Measurements from ENCODE around the gene TIMM50. TPM values are rescaled to one million over a fixed set of nuclear protein-coding genes. Genes with fewer than 3 reads are reported as not detected.

The TIMM50 gene
- polyA plus RNA-seq (2012; rRNA removed) = 83.8 and 98.1 TPM in 2 replicates
- polyA plus RNA-seq (2012; cell fraction: cytosol; rRNA removed) = 54.4 and 65.3 TPM in 2 replicates
- polyA plus RNA-seq (2012; cell fraction: nucleus; rRNA removed) = 108 and 156 TPM in 2 replicates

DNA sequence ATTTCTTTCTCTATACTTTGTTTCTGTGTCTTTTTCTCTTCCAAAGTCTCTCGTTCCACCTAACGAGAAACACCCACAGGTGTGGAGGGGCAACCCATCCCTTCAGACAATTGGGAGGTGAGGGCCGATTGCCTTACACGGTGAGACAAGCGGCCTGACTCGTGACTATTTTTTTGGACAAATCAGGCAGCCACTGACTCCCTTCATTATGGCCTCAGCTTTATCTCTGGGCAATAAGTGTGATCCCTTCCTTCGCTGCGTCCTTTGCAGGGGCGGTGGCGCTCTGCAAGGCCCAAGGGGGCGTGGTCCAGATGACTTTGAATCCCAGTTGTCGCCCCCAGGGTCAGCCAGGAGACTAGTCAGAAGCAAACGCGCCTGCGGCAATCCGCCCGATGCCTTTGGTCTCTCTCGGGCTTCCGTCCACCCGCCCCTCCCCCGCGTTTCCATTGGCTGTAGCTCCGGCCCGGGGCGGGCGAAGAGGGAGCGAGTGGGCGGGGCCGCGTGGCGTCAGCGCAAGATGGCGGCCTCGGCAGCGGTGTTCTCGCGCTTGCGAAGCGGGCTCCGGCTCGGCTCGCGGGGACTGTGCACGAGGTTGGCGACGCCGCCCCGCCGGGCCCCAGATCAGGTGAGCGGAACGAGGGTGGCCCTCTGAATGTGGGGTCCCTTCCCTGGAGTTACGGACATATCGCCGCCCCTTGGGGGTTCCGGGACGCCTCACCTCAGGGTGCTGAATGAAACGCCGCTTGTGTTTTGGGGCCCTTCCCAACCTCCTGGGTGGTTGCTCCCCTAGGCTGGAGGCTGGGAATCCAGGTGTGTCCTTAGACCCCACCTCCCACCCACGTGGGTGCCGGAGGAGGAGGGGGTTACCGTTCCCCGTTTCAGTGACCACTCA is at the start of gene TIMM50:
Gene TIMM50 (plus strand): TSS at position 502 of the 892 bp plus-strand sequence. CDS start 16 bp downstream, at position 518.
- peaks cover 18% of the 10 kb centered on the region in 2 experiments for H3K36me3 ChIP-seq (replicated peaks in 1 of 2; ENCODE audit: control insufficient read depth in 1 of 2, insufficient read depth in 2 of 2, low read length in 1 of 2)
- H3K9ac ChIP-seq = peak within 1 kb of the TSS; percentile 96
- CTCF ChIA-PET = interaction anchor here (0.8 to 1.3 kb wide), 4 partner anchors 17 to 52 kb away, joined by 3 to 8 read pairs (median 4); partner anchors contain the start of genes DLL3 and EID2B

DNA sequence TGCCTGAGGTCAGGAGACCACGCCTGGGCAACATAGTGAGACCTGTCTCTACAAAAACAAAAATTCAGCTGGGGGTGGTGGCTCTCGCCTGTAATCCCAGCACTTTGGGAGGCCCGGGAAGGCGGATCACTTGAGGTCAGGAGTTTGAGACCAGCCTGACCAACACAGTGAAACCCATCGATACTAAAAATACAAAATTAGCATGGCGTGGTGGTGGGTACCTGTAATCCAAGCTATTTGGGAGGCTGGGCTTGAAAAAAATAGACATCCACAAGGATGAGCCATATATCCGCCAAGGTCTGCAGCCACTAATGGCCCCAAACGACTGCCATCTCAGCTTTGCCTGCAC is 48.0 kb upstream of the TIMM50 start:
- DNase-seq = no peak
- H3K36me3 ChIP-seq (replicated peaks in 1 of 2; ENCODE audit: control insufficient read depth in 1 of 2, insufficient read depth in 2 of 2, low read length in 1 of 2) = peaks cover 21 to 33% of the 10 kb centered on the region in 2 experiments
- no peak overlapping the region for H3K4me3 ChIP-seq (ENCODE audit: low read depth in 2 of 2, low read length in 1 of 2)
- peaks cover 67% of the 10 kb centered on the region for H3F3A ChIP-seq (replicated peaks; ENCODE audit: insufficient read depth)
- no peaks in the 10 kb centered on the region for H3K9me2 ChIP-seq
- peak overlapping the region in 1 of 2 experiments; percentile 92; a peak in 1 of 4 replicates for H3K27ac ChIP-seq (ENCODE audit: low read depth in 2 of 2, low read length in 1 of 2)
- ChIA-PET CTCF (interaction anchor here (0.9 to 1.2 kb wide), 5 partner anchors 8 to 36 kb away, joined by 3 to 4 read pairs (median 3); partner anchors contain the start of gene PLEKHG2), POLR2A (interaction anchor here (0.6 to 0.9 kb wide), 2 partner anchors 19 to 21 kb away, joined by 3 to 5 read pairs; no protein-coding TSS in a partner anchor)
- peaks cover 14% of the 10 kb centered on the region for H4K20me1 ChIP-seq (ENCODE audit: insufficient read depth)
- H3K4me1 ChIP-seq (ENCODE audit: control insufficient read depth in 1 of 2, insufficient read depth in 2 of 2, low read depth in 1 of 2, low read length in 1 of 2) = peaks cover 23 to 33% of the 10 kb centered on the region in 2 experiments; a peak in 3 of 4 replicates
- H3K9me3 ChIP-seq = no peaks in the 10 kb centered on the region
- H3K27me3 ChIP-seq (ENCODE audit: insufficient read depth) = no peaks in the 10 kb centered on the region
- H3K79me2 ChIP-seq (ENCODE audit: insufficient read depth) = peaks cover 25% of the 10 kb centered on the region
- H3K4me2 ChIP-seq = no peak overlapping the region
- 91% methylated on average over 8 of the region's 8 CpGs for WGBS (ENCODE audit: low lambda C conversion rate)
- no peak overlapping the region for H2AFZ ChIP-seq (ENCODE audit: low read depth)
- no peak overlapping the region for H3K9ac ChIP-seq
- TF ChIP-seq GATA2 (CRISPR knock-in tag; IDR thresholded peaks at IDR 0.05) (no peak), RXRA (IDR thresholded peaks at IDR 0.05; ENCODE audit: borderline replicate concordance, low read depth) (no peak), TEAD4 (IDR thresholded peaks at IDR 0.05; ENCODE audit: borderline replicate concordance, insufficient read depth) (no peak), FOXJ3 (CRISPR knock-in tag; IDR thresholded peaks at IDR 0.05) (no peak), MEF2A (IDR thresholded peaks at IDR 0.05; ENCODE audit: borderline replicate concordance, low read depth) (no peak), RAD21 (IDR thresholded peaks at IDR 0.05; ENCODE audit: low read length) (no peak), NRF1 (IDR thresholded peaks at IDR 0.05; ENCODE audit: low read depth, low read length) (no peak), MXI1 (IDR thresholded peaks at IDR 0.05; ENCODE audit: low read depth, low read length) (no peak)
- TF ChIP-seq, protein P1, sequence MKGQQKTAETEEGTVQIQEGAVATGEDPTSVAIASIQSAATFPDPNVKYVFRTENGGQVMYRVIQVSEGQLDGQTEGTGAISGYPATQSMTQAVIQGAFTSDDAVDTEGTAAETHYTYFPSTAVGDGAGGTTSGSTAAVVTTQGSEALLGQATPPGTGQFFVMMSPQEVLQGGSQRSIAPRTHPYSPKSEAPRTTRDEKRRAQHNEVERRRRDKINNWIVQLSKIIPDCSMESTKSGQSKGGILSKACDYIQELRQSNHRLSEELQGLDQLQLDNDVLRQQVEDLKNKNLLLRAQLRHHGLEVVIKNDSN (IDR thresholded peaks at IDR 0.05; ENCODE audit: borderline replicate concordance, low read depth) = no peak
- TF ChIP-seq, protein P2, sequence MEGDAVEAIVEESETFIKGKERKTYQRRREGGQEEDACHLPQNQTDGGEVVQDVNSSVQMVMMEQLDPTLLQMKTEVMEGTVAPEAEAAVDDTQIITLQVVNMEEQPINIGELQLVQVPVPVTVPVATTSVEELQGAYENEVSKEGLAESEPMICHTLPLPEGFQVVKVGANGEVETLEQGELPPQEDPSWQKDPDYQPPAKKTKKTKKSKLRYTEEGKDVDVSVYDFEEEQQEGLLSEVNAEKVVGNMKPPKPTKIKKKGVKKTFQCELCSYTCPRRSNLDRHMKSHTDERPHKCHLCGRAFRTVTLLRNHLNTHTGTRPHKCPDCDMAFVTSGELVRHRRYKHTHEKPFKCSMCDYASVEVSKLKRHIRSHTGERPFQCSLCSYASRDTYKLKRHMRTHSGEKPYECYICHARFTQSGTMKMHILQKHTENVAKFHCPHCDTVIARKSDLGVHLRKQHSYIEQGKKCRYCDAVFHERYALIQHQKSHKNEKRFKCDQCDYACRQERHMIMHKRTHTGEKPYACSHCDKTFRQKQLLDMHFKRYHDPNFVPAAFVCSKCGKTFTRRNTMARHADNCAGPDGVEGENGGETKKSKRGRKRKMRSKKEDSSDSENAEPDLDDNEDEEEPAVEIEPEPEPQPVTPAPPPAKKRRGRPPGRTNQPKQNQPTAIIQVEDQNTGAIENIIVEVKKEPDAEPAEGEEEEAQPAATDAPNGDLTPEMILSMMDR (IDR thresholded peaks at IDR 0.05) = no peak
- TF ChIP-seq, protein P3, sequence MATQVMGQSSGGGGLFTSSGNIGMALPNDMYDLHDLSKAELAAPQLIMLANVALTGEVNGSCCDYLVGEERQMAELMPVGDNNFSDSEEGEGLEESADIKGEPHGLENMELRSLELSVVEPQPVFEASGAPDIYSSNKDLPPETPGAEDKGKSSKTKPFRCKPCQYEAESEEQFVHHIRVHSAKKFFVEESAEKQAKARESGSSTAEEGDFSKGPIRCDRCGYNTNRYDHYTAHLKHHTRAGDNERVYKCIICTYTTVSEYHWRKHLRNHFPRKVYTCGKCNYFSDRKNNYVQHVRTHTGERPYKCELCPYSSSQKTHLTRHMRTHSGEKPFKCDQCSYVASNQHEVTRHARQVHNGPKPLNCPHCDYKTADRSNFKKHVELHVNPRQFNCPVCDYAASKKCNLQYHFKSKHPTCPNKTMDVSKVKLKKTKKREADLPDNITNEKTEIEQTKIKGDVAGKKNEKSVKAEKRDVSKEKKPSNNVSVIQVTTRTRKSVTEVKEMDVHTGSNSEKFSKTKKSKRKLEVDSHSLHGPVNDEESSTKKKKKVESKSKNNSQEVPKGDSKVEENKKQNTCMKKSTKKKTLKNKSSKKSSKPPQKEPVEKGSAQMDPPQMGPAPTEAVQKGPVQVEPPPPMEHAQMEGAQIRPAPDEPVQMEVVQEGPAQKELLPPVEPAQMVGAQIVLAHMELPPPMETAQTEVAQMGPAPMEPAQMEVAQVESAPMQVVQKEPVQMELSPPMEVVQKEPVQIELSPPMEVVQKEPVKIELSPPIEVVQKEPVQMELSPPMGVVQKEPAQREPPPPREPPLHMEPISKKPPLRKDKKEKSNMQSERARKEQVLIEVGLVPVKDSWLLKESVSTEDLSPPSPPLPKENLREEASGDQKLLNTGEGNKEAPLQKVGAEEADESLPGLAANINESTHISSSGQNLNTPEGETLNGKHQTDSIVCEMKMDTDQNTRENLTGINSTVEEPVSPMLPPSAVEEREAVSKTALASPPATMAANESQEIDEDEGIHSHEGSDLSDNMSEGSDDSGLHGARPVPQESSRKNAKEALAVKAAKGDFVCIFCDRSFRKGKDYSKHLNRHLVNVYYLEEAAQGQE (IDR thresholded peaks at IDR 0.05; ENCODE audit: low read depth, low read length) = no peak
- TF ChIP-seq, protein P4, sequence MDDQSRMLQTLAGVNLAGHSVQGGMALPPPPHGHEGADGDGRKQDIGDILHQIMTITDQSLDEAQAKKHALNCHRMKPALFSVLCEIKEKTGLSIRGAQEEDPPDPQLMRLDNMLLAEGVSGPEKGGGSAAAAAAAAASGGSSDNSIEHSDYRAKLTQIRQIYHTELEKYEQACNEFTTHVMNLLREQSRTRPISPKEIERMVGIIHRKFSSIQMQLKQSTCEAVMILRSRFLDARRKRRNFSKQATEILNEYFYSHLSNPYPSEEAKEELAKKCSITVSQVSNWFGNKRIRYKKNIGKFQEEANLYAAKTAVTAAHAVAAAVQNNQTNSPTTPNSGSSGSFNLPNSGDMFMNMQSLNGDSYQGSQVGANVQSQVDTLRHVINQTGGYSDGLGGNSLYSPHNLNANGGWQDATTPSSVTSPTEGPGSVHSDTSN (IDR thresholded peaks at IDR 0.05) = no peak

More for the DNA sequence above, at the start of gene TIMM50:
- Histone ChIP-seq H3K27ac (ENCODE audit: low read depth in 2 of 2, low read length in 1 of 2) (peak within 1 kb of the TSS; percentile 65 to 71), H3K4me2 (peak within 1 kb of the TSS; percentile 95), H2AFZ (ENCODE audit: low read depth) (peak within 1 kb of the TSS; percentile 93), H3F3A (replicated peaks; ENCODE audit: insufficient read depth) (peaks cover 22% of the 10 kb centered on the region), H3K79me2 (ENCODE audit: insufficient read depth) (peaks cover 33% of the 10 kb centered on the region), H3K9me3 (no peaks in the 10 kb centered on the region), H4K20me1 (ENCODE audit: insufficient read depth) (no peaks in the 10 kb centered on the region), H3K4me3 (ENCODE audit: low read depth in 2 of 2, low read length in 1 of 2) (peak within 1 kb of the TSS; percentile 94 to 95), H3K4me1 (ENCODE audit: control insufficient read depth in 1 of 2, insufficient read depth in 2 of 2, low read depth in 1 of 2, low read length in 1 of 2) (peaks cover 0 to 14% of the 10 kb centered on the region in 2 experiments; a peak in 1 of 4 replicates), H3K27me3 (ENCODE audit: insufficient read depth) (no peaks in the 10 kb centered on the region), H3K9me2 (no peaks in the 10 kb centered on the region)
- POLR2A ChIA-PET = interaction anchor here (0.5 kb wide), 1 partner anchor 45 kb away, joined by 3 read pairs; the partner anchor contains the start of gene RPS16
- DNase-seq = peak; percentile 96
- TF ChIP-seq ELF1 (IDR thresholded peaks at IDR 0.05) (peak; percentile 37; the same call in 1 of the 2 replicates), SIN3A (IDR thresholded peaks at IDR 0.05; ENCODE audit: borderline replicate concordance, low read depth, low read length) (peak; percentile 86; the same call in 1 of the 2 replicates), POLR2AphosphoS5 (IDR thresholded peaks at IDR 0.05; ENCODE audit: low read depth, low read length) (peak; percentile 67), TAF1 (IDR thresholded peaks at IDR 0.05; ENCODE audit: borderline replicate concordance, low read depth, low read length) (peak; percentile 97), CHD2 (IDR thresholded peaks at IDR 0.05; ENCODE audit: low read length, partially characterized antibody) (peak; percentile 82), MXI1 (IDR thresholded peaks at IDR 0.05; ENCODE audit: low read depth, low read length) (peak; percentile 89), YY1 (IDR thresholded peaks at IDR 0.05; ENCODE audit: low read depth) (peak; percentile 97), RXRA (IDR thresholded peaks at IDR 0.05; ENCODE audit: borderline replicate concordance, low read depth) (no peak)
- TF ChIP-seq, protein P5, sequence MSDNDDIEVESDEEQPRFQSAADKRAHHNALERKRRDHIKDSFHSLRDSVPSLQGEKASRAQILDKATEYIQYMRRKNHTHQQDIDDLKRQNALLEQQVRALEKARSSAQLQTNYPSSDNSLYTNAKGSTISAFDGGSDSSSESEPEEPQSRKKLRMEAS (IDR thresholded peaks at IDR 0.05; ENCODE audit: low read depth) = no peak; the same call in 1 of the 2 replicates
- WGBS (ENCODE audit: low lambda C conversion rate) = under 1% methylated on average over 35 of the region's 62 CpGs
